ENCODE measurements around the gene CTNNA2.

GRCh38 chr2:79994965-79995364 lies 482.1 kb downstream of the CTNNA2 start:
- TF ChIP-seq JUND (IDR thresholded peaks at IDR 0.05) (no peak), CHD2 (IDR thresholded peaks at IDR 0.05; ENCODE audit: low read length, partially characterized antibody) (no peak), CTCF (IDR thresholded peaks at IDR 0.05) (no peak), RCOR1 (IDR thresholded peaks at IDR 0.05; ENCODE audit: low read length) (no peak), EZH2phosphoT487 (IDR thresholded peaks at IDR 0.05; ENCODE audit: borderline replicate concordance, low read depth) (no peak), MAX (IDR thresholded peaks at IDR 0.05; ENCODE audit: low read depth) (no peak), POLR2AphosphoS5 (IDR thresholded peaks at IDR 0.05; ENCODE audit: low read depth, low read length) (no peak), TCF12 (IDR thresholded peaks at IDR 0.05) (no peak), YY1 (IDR thresholded peaks at IDR 0.05; ENCODE audit: low read depth) (no peak), SMC3 (IDR thresholded peaks at IDR 0.05; ENCODE audit: low read depth, low read length) (no peak)
- TF ChIP-seq, protein P1, sequence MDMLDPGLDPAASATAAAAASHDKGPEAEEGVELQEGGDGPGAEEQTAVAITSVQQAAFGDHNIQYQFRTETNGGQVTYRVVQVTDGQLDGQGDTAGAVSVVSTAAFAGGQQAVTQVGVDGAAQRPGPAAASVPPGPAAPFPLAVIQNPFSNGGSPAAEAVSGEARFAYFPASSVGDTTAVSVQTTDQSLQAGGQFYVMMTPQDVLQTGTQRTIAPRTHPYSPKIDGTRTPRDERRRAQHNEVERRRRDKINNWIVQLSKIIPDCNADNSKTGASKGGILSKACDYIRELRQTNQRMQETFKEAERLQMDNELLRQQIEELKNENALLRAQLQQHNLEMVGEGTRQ (IDR thresholded peaks at IDR 0.05; ENCODE audit: borderline replicate concordance, low read depth, low read length) = no peak

Data from SK-N-SH (cell line).